NCI-H524 (cell line): ENCODE data around the gene CDRT15L2.
A peak's percentile ranks its signal among the peaks of the same experiment; 100 is the strongest.
"Not testable (repeated sequence)": the region's sequence is repeated elsewhere in the genome, so short reads cannot be mapped to it uniquely, and the experiment has no call there.

Source experiments
- DNase-seq, 2 experiments: peaks; one replicate each; lab custom pipeline; 2025; lab: John Stamatoyannopoulos, UW

Gene CDRT15L2

DNA sequence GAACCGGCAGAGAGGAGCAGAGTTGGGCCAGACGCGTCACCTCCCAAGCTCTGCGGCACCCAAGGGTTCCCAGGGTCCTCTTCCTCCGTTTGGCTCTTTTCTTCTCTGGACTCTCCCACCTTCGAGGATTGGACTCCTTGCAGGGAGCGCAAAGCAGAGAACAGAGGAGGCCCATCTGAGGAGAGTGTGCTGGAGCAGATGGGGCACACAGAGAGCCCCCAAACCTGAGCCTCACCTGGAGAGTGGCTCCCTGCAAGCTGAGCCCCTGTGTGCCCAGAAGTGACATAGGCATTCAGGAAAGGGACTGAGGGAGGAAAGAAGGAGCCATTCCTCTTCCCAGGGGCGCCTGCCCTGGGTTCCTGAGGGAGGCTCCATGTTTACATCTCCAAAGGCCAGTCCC is 6.3 kb upstream of the CDRT15L2 start:
- not testable (repeated sequence) for DNase-seq

DNA sequence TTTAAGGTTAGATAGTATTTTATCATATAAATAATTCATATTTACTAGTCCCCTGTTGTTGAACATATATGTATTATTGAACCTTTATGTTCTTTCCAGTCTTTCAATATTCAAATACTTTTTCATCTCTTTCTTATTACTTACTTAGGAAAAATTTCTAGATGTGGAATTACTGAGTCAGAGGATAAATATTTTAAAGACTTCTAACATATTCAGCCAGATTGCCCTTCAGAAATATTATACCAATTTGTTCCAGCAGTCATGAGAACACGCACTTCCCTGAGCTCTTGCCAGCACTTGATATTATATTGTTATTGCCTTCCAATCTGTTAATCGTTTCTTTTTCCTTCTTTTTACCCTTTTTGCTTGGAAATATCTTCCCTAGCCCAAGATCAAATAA is 4.5 kb upstream of the CDRT15L2 start:
- not testable (repeated sequence) for DNase-seq

GRCh38 chr17:20583891-20584577 is 4.5 kb downstream of the CDRT15L2 start:
- peak in 1 of 2 experiments; percentile 13 for DNase-seq

- not testable (repeated sequence) for DNase-seq
Observed at GRCh38 chr17:20588744-20589453, 9.4 kb downstream of the CDRT15L2 start.

GRCh38 chr17:20589454-20589810 is 9.9 kb downstream of the CDRT15L2 start:
- not testable (repeated sequence) for DNase-seq

DNA sequence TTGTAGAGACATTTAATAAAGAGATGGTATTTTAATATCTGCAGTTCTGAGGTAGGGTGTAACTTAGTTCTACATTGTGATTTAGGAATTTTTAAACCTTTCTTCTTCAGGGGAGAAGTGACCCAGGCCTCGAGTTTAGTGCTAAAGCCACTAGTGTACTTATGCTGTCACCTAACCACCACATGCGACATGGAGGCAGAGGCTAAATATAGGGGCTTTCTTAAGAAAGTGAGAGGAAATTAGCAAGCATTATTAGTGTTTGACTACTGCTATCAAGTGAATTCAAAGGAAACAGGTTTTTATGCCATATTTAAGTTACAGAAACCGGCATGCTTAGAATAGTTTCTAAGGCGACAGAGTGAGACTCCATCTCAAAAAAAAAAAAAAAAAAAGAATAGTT is 11.5 kb downstream of the CDRT15L2 start:
- not testable (repeated sequence) for DNase-seq

DNA sequence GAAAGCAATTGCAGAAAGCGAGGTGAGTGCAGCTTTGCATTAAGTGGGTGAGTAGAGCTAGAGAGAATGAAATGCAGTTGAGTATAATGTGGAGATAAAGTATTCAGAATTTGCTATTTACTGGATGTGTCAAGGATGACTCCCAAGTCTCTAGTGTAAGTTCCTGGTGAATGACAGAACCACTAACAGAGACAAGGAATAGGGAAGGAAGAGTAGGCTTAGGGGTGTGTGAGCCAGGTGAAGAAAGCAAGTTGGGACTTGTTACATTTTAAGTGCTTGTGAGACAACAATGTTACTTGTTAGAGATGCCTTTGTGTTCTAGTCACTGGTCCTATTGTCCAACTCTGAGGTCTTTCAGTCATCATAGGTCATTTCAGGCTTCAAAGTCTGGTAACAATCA is 26.0 kb downstream of the CDRT15L2 start:
- DNase-seq, result not testable (repeated sequence)

DNA sequence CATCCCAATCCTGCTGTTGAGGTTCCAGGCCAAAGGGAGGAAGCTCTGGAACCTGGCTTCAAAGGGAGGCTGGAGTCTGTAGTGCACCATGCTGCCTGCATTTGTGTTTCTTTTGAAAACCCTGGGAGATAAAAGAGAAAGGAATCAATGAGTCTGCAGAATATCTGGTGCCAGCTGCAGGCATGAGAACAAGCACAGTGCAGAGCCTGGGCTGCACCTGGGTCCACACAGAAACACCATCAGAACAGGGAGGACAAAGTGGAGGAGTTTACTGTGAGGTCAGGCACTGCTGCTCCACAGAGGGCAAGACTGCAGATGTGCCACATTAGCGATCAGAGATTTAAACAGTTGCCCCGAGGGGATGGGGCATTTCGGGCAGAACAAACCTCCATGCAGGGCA is 30.0 kb downstream of the CDRT15L2 start:
- not testable (repeated sequence) for DNase-seq

DNA sequence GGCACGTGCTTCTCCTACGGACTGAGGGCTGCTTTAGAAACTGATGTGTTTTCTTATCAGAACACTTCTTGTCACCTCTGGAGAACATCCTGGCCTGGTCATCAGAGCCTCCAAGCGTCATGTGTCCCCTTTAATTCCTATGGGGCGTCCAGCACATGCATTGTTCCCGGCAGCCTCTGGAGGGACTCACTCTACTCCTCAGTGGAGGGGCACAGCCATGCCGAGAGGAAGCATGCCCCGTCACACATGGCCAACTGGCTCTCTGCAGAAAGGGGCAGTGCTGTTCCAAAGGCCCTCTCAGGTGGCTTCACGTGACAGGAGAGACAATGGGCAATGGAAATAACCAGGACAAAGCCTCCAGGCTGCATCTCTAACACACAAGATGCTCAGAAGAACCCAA is 31.8 kb downstream of the CDRT15L2 start:
- DNase-seq, result no peak

- DNase-seq, result no peak
Observed at GRCh38 chr17:20612635-20613034, 33.1 kb downstream of the CDRT15L2 start.

GRCh38 chr17:20613248-20613647 is 33.7 kb downstream of the CDRT15L2 start:
- no peak for DNase-seq

DNA sequence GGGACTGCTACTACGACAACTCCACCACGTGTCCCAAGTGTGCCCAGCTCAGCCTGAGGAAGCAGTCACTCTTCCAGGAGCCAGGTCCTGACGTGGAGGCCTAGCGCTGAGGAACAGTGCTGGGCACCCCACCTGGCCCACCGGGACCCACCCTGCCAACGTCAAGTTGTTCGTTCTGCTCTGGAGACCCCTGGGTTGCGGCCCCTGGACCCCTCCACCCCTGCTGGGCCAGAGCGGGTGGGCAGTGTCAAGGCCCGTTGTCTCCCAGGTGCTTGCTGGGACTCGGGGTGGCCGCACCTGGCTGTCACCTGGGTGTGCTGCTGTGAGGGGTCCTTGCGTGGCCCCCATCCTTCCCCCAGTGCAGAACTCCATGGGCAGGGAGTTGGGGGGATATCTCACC is 34.4 kb downstream of the CDRT15L2 start:
- no peak for DNase-seq

DNA sequence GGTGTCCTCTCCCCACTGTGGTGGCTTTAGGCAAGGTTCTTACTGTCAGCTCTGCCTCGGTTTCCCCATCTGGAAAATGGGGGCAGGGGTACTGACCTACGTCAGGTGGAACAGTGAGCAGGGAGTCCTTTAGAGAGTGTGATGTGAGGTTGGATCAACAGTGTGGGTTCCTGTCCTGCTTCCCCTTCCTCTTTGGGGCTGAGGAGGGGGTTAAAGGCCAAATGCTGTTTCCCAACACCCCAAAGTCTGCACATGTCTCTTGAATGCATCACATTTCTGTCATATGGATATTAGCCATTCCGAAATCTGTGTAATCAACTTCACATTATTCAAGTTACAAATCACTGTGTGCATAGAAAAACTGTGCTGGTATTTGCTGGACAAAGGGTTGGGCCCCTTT is 35.9 kb downstream of the CDRT15L2 start:
- not testable (repeated sequence) for DNase-seq
